Activated naive CD4-positive, alpha-beta T cell treated with Interleukin-2 at 50 U/mL for 16 hours (primary cell): ENCODE measurements around the gene CDCA3.

Source experiments
- DNase-seq: peaks from one replicate; pipeline ENCODE4 v3.0.0-alpha.2; 2020

Gene CDCA3

DNA sequence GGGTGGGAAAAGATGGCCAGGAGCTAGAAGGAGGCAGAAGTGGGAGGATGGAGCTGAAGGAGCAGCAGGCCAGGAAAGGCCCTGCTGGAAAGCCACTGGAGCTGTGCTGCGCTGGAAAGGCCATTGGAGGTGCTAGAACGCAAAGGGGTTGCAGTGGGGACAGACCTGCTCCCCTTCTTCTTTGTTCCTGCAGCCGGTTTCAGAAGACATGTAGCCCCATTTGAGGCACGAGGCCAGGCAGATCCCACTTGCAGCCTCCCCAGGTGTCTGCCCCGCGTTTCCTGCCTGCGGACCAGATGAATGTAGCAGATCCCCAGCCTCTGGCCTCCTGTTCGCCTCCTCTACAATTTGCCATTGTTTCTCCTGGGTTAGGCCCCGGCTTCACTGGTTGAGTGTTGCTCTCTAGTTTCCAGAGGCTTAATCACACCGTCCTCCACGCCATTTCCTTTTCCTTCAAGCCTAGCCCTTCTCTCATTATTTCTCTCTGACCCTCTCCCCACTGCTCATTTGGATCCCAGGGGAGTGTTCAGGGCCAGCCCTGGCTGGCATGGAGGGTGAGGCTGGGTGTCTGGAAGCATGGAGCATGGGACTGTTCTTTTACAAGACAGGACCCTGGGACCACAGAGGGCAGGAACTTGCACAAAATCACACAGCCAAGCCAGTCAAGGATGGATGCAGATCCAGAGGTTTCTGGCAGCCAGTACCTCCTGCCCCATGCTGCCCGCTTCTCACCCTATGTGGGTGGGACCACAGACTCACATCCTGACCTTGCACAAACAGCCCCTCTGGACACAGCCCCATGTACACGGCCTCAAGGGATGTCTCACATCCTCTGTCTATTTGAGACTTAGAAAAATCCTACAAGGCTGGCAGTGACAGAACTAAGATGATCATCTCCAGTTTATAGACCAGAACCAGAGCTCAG lies 31.7 kb downstream of the CDCA3 start:
- DNase-seq: no peak

DNA sequence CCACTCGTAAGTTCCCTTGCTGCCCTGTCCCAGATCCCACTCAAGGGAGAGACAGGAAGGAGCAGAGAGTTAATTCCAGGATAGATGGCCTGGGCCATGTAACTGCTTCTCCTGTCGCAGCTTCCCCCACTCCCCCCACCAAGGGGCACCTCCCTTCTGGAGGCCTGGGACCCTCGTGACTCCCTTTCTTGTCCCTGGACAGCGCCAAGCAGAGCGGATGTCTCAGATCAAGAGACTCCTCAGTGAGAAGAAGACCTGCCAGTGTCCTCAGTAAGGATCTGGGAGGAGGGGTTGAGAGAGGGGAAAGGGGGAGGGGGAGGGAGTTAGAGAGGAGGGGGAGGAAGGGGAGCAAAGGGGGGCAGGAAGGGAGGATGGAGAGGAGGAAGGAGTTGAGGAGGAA lies 32.4 kb downstream of the CDCA3 start:
- no peak for DNase-seq

DNA sequence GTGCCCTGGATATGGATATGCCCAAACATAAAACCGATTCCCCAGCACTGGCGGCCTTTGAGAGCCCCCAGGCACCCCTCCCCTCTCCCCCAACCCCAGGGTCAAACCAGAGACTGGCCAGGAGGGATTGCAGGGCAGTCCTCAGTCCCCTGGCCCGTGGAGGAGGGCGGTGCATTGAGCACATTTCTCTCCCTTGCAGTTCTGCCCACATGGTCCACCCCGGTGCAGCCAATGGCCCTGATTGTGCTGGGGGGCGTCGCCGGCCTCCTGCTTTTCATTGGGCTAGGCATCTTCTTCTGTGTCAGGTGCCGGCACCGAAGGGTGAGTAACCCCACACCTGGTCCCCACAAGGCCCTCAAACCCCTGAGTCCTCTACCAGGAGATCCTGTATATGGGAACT lies 32.9 kb downstream of the CDCA3 start:
- DNase-seq: no peak

DNA sequence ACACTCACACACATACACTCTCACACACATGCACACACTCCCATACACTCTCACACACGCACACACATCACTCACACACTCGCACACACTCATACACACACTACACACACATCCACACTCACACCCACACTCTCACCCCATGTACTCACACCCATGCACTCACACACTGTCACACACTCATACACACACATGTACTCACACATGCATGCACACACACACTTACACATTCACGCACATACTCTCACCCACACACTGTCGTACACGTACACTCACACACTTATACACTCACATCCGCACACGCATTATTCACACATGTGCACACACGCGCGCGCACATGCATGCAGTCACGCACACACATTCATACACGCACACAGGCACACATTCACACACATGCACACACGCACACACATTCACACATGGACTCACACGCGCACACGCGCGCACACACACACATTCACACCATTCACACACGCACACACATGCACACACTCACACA lies 33.4 kb downstream of the CDCA3 start:
- DNase-seq: no peak

DNA sequence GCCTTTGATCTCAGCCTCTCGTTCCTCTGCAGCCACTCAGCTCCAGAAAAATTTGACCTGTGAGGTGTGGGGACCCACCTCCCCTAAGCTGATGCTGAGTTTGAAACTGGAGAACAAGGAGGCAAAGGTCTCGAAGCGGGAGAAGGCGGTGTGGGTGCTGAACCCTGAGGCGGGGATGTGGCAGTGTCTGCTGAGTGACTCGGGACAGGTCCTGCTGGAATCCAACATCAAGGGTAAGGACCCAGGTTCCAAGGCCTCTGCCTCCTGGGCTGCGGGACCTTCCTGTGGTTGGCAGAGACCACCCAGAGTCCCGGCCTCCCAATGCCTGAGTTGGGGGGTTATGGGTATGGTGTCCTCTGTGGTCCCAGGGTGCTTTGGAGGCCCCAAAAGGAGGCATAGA lies 34.0 kb downstream of the CDCA3 start:
- no peak for DNase-seq

DNA sequence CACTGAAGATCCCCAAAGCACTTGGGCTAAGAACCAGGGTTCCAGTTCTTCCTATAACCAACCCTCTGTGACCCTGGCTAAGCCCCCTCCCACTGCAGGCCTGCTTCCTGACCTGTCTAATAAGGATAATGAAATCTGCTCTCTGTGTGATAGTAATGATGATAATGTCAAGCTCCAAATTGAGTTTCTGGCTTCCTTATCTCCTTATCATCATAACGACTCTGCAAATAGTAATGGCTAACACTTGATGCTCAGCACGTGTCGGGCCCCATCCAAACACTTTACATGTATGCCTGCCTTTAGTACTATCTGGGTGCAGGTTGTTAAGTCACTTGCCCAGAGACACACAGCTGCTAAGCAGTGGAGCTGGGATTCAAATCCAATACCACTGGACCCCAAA lies 34.5 kb downstream of the CDCA3 start:
- DNase-seq: no peak

DNA sequence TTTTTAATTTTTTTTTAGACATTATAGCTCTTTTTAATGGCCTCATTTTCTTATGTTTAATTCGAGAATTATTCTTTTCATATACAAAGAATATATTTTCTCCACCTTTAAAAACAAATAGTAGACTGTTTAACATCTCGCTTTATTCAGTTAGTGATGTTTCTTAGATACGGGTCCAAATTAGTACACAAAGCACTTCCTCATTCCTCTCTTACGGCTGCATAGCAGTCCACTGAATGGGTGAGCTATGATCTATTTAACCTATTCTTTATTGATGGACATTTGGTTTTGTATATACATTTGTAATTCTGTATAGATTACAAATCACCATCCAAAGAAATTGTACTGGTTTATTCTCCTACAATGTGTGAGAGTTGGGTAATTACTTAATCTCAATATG lies 37.7 kb downstream of the CDCA3 start:
- DNase-seq: no peak

DNA sequence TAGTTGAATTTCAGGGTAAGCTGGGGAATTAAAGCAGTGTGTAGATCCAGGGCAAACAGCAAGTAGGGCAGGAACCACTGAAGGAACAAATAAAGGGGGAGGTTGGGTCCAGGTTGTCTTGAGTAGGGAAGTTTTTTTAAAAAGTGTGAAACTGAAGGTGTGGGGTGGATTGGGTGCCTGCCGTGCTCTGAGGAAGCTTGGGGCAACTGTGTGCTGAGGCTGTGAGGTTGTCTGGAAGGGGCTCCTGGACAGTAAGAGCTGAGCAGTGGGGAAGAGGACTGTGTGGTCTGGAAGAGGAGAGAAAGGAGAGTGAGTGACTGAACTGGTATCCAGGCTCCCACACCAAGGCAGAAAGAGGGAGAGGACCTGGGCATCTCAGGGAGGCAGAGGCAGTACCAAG lies 40.3 kb downstream of the CDCA3 start:
- DNase-seq: no peak

DNA sequence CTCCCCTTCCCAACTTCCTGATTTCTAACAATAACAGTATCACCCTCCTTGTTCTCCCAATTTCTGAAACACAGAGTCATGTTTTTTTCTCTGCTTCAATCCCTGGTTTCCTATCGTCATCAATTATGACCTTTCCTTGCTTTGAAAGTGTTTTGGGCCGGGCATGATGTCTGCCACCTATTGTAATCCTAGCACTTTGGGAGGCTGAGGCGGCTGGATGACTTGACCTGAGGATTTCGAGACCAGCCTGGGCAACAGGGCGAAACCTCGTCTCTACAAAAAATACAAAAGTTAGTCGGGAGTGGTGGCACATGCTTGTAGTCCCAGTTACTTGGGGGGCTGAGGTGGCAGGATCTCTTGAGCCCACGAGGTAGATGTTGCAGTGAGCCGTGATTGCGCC lies 42.0 kb downstream of the CDCA3 start:
- DNase-seq: no peak

DNA sequence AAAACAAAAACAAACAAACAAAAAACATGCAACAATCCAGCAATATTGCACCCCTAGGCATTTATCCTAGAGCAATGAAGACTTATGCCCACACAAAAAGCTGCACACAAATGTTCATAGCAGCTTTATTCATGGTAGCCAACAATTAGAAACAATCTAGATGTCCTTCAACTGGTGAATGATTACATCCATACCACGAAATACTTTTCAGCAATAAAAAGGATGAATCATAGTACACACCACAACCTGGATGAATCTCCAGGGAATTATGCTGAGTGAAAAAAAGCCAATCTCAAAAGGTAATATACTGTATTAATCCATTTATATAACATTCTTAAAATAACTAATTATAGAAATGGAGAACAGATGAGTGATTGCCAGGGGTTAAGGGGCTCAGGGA lies 43.9 kb downstream of the CDCA3 start:
- DNase-seq: no peak

DNA sequence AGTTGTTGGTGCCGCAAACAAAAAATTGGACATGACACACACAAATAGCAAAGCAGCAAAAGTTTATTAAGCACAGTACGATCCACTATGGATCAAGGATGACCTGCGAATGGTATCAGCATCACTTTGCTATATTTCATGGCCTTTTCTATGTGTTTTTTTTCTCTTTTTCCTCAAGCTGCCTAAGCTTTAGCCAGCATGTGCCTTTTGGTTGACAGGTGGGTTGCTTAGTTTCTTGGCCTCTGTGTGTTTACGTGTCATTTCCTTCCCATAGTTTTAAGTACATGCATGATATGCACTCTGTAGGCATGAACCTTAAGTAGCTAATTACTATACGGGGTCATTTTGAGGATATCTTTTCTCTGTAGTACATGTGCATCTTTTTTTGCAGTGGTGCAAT lies 51.9 kb downstream of the CDCA3 start:
- no peak for DNase-seq
